Measurements from ENCODE around the gene SEL1L3. TPM values are rescaled to one million over a fixed set of nuclear protein-coding genes. Genes with fewer than 3 reads are reported as not detected.

The SEL1L3 gene
- total and polyA plus RNA-seq, 9 of the 15 experiments (the other 6 are each of a cell fraction or from before 2014, with no cell fraction given) = 10.0 to 44.3 (median 21.6) TPM

DNA sequence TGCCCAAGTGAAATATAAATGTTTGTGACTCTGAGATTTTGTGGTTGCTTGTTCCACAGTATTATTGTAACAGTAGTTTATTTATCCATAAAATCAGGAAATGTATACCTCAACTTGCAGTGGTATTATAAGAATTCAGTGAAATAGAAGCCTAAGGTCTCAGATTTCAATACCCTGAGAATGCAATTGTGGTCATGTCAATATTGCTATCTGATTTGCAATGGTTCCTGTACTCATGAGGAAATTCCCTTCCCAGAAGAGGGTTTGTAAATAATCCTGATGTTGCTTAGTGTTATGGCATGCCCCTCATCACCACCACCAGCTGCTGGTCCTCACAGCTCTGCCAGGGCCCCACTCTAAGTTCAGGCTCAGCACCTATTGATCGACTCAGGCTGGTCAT is 139.4 kb downstream of the SEL1L3 start:
- TF ChIP-seq, protein P1, sequence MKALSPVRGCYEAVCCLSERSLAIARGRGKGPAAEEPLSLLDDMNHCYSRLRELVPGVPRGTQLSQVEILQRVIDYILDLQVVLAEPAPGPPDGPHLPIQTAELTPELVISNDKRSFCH (CRISPR knock-in tag; IDR thresholded peaks at IDR 0.05) = no peak
- TF ChIP-seq, protein P1 (tag; IDR thresholded peaks at IDR 0.05) = 0 out of 2 replicates have a peak, but pooled peaks have one; percentile 21
- TF ChIP-seq NFXL1 (CRISPR knock-in tag; IDR thresholded peaks at IDR 0.05) = no peak
- peak in 1 of 2 experiments; percentile 40; a peak in 1 of 4 replicates for TF ChIP-seq FOXA3 (CRISPR knock-in tag; conservative IDR thresholded peaks at IDR 0.05 in 1 of 2, IDR thresholded peaks at IDR 0.05 in 1 of 2)
- TF ChIP-seq, protein P2, sequence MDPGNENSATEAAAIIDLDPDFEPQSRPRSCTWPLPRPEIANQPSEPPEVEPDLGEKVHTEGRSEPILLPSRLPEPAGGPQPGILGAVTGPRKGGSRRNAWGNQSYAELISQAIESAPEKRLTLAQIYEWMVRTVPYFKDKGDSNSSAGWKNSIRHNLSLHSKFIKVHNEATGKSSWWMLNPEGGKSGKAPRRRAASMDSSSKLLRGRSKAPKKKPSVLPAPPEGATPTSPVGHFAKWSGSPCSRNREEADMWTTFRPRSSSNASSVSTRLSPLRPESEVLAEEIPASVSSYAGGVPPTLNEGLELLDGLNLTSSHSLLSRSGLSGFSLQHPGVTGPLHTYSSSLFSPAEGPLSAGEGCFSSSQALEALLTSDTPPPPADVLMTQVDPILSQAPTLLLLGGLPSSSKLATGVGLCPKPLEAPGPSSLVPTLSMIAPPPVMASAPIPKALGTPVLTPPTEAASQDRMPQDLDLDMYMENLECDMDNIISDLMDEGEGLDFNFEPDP (CRISPR knock-in tag; IDR thresholded peaks at IDR 0.05) = no peak
- no peak for TF ChIP-seq HSF4 (CRISPR knock-in tag; IDR thresholded peaks at IDR 0.05; ENCODE audit: borderline replicate concordance)
- 0 out of 2 replicates have a peak, but pooled peaks have one; percentile 9 for TF ChIP-seq FOXJ2 (tag; IDR thresholded peaks at IDR 0.05)
- TF ChIP-seq YBX1 (IDR thresholded peaks at IDR 0.05) = no peak
- TF ChIP-seq, protein P3, sequence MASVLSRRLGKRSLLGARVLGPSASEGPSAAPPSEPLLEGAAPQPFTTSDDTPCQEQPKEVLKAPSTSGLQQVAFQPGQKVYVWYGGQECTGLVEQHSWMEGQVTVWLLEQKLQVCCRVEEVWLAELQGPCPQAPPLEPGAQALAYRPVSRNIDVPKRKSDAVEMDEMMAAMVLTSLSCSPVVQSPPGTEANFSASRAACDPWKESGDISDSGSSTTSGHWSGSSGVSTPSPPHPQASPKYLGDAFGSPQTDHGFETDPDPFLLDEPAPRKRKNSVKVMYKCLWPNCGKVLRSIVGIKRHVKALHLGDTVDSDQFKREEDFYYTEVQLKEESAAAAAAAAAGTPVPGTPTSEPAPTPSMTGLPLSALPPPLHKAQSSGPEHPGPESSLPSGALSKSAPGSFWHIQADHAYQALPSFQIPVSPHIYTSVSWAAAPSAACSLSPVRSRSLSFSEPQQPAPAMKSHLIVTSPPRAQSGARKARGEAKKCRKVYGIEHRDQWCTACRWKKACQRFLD (CRISPR knock-in tag; IDR thresholded peaks at IDR 0.05) = 0 out of 2 replicates have a peak, but pooled peaks have one; percentile 5
- DNase-seq (ENCODE audit: extremely low read depth in 1 of 4, low spot score in 3 of 4) (no peak), ATAC-seq (no peak), FAIRE-seq (no peak)
- Histone ChIP-seq H3K4me2 (ENCODE audit: insufficient read depth, low read length) (no peak overlapping the region), H3K36me3 (ENCODE audit: control insufficient read depth, insufficient read depth, low read length) (no peaks in the 10 kb centered on the region), H4K20me1 (replicated peaks; ENCODE audit: control insufficient read depth, insufficient read depth, low read length) (no peaks in the 10 kb centered on the region), H3K27ac (ENCODE audit: extremely low read depth, low read depth, low read length) (no peak overlapping the region), H3K27me3 (ENCODE audit: control insufficient read depth in 2 of 2, insufficient read depth in 2 of 2, low read length in 2 of 2) (peaks cover 18 to 23% of the 10 kb centered on the region in 2 experiments; a peak in 4 of 5 replicates), H3K9me3 (replicated peaks; ENCODE audit: control insufficient read depth, insufficient read depth, low read depth, low read length) (no peaks in the 10 kb centered on the region), H3K9me1 (ENCODE audit: control insufficient read depth, insufficient read depth, low read length) (no peaks in the 10 kb centered on the region), H3K79me2 (ENCODE audit: control insufficient read depth, insufficient read depth, low read length) (no peaks in the 10 kb centered on the region), H3K9ac (ENCODE audit: insufficient read depth in 1 of 2, low read depth in 2 of 2, low read length in 2 of 2) (no peak overlapping the region), H3K4me3 (no peak overlapping the region), H3K4me1 (replicated peaks in 1 of 2; ENCODE audit: control insufficient read depth in 2 of 2, insufficient read depth in 2 of 2, low read length in 2 of 2) (no peaks in the 10 kb centered on the region), H2AFZ (ENCODE audit: low read depth, low read length) (no peak overlapping the region)
- WGBS (ENCODE audit: insufficient coverage, low coverage, missing lambda C conversion rate) = 9% methylated on average over 1 of the region's 1 CpG
- ChIA-PET CTCF (ENCODE audit: low intra/inter-chr PET ratio) (no interaction called here), POLR2A (interaction anchor here (0.6 kb wide), 1 partner anchor 13 kb away, joined by 3 read pairs; no protein-coding TSS in a partner anchor)
- BruUV-seq (replicated peaks) = no TSS peak
- intact Hi-C loops (cut with micrococcal nuclease) (no loop called here), in situ Hi-C loops (cut with MboI) (no loop called here)
